Neural progenitor cell (in vitro differentiated cells): ENCODE data around the gene CCDC88B.

ENCODE experiments used
- CTCF ChIP-seq: fragments of 200-600 bp; sonication (generic); IDR thresholded peaks from 2 replicates; pipeline ENCODE4 v1.5.1; 2017; ENCODE audit warnings: antibody characterized with exemption, mild to moderate bottlenecking
- EZH2 ChIP-seq: fragments of 200-600 bp; sonication (generic); IDR thresholded peaks from 2 replicates; pipeline ENCODE4 v1.6.1; 2017; ENCODE audit warnings: antibody characterized with exemption, mild to moderate bottlenecking, moderate library complexity

GRCh38 chr11:64358536-64358906 lies 18.5 kb downstream of the CCDC88B start:
- no peak for TF ChIP-seq CTCF
- no peak for TF ChIP-seq EZH2
